ENCODE data around the gene KIFAP3.
"Not testable (repeated sequence)": the region's sequence is repeated elsewhere in the genome, so short reads cannot be mapped to it uniquely, and the experiment has no call there.

Gene KIFAP3

GRCh38 chr1:169885207-169885606, 189.3 kb downstream of the KIFAP3 start:
- DNase-seq: no peak

GRCh38 chr1:169884634-169885033, 189.9 kb downstream of the KIFAP3 start:
- DNase-seq: no peak

DNA sequence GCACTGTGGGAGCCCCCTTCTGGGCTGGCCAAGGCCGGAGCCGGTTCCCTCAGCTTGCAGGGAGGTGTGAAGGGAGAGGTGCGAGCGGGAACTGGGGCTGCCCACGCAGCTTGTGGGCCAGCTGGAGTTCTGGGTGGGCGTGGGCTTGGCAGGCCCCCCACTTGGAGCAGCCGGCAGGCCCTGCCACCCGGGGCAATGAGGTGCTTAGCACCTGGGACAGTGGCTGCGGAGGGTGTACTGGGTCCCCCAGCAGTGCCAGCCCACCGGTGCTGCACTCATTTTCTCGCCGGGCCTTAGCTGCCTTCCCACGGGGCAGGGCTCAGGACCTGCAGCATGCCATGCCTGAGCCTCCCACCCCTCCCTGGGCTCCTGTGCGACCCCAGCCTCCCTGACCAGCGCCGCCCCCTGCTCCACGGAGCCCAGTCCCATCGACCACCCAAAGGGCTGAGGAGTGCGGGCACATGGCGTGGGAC, 192.4 kb downstream of the KIFAP3 start:
- no peak for DNase-seq

- peak in 1 of 4 experiments; percentile 12 for DNase-seq
These were observed 195.3 kb downstream of the KIFAP3 start for GRCh38 chr1:169879034-169879840.

DNA sequence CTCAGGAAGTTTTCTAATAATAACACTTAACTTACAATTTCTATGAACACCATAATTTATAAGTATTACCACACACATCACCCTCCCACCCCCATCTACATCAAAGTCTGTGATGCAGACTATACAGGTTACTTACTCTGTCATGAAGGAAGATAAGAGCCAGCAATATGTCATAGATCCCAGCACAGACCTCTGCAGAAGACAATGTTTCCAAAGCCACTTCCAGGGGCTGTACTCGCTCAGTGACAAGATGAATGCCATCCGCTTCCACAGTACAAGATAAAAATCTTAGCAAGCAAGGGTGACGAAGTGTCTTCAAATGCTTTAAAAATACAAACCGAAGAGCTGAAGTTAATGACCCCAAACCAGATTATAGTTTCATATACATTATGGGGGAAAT, 196.0 kb downstream of the KIFAP3 start:
- DNase-seq: no peak

- no peak for DNase-seq
These were observed 196.5 kb downstream of the KIFAP3 start for GRCh38 chr1:169877800-169878491.

GRCh38 chr1:169874229-169874628, 200.3 kb downstream of the KIFAP3 start:
- no peak for DNase-seq

DNA sequence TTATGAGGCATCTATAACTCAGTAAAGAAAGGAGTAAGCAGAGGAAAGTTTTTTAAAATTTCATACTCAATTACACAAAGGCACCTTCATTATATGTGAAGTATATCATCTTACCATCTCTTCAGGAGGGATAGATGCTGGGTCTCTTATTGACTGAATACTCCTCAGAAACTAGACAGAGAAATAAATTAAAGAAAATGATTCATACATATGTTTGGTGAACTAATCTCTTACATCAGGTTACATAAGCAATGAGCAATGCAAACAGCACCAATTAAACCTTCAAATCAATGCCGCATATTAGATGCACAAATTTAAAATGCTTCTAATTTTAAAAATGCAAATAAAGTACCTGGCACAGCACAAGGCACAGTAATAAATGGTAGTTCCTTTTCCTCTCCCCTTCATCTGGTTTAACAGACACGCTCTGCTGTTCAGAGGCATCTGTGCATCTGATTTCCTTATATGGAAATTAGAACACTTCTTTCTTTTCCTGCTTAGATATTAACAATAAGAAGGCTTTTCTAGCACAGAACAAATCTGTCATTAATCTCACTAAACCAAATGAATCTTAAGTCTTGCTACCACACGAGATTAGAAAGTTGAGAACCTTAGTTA, 200.8 kb downstream of the KIFAP3 start:
- no peak for DNase-seq

DNA sequence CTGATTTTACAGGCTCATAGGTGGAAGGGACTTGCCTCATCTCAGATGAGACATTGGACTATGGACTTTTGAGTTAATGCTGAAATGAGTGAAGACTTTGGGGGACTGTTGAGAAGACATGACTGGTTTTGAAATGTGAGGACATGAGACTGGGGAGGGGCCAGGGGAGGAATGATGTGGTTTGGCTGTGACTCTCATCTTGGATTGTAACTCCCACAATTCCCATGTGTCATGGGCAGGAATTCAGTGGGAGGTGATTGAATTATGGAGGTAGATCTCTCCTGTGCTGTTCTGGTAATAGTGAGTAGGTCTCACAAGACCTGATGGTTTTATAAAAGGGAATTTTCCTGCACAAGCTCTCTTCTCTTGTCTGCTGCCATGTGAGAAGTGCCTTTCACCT, 201.6 kb downstream of the KIFAP3 start:
- DNase-seq: no peak

- not testable (repeated sequence) for DNase-seq
These were observed 202.5 kb downstream of the KIFAP3 start for GRCh38 chr1:169871988-169872387.

Data from suppressor macrophage (primary cell).